ENCODE measurements around the gene PSMG3.

PSMG3 gene

GRCh38 chr7:1586126-1586826 is 16.4 kb upstream of the PSMG3 start:
- 0 out of 2 replicates have a peak, but pooled peaks have one; percentile 9 for TF ChIP-seq ZNF565 (CRISPR knock-in tag; conservative IDR thresholded peaks at IDR 0.05; ENCODE audit: low read depth)
- peak; percentile 65 for TF ChIP-seq TCF4 (CRISPR knock-in tag; IDR thresholded peaks at IDR 0.05; ENCODE audit: borderline replicate concordance)
- no peak for TF ChIP-seq ISL1 (CRISPR knock-in tag; IDR thresholded peaks at IDR 0.05)
- TF ChIP-seq, protein P1, sequence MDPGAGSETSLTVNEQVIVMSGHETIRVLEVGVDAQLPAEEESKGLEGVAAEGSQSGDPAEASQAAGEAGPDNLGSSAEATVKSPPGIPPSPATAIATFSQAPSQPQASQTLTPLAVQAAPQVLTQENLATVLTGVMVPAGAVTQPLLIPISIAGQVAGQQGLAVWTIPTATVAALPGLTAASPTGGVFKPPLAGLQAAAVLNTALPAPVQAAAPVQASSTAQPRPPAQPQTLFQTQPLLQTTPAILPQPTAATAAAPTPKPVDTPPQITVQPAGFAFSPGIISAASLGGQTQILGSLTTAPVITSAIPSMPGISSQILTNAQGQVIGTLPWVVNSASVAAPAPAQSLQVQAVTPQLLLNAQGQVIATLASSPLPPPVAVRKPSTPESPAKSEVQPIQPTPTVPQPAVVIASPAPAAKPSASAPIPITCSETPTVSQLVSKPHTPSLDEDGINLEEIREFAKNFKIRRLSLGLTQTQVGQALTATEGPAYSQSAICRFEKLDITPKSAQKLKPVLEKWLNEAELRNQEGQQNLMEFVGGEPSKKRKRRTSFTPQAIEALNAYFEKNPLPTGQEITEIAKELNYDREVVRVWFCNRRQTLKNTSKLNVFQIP (CRISPR knock-in tag; IDR thresholded peaks at IDR 0.05; ENCODE audit: borderline replicate concordance, low read depth), result no peak
- TF ChIP-seq GLIS3 (CRISPR knock-in tag; IDR thresholded peaks at IDR 0.05), result no peak
- TF ChIP-seq PATZ1 (CRISPR knock-in tag; IDR thresholded peaks at IDR 0.05; ENCODE audit: borderline replicate concordance), result no peak
- no peak for TF ChIP-seq ZFP3 (CRISPR knock-in tag; IDR thresholded peaks at IDR 0.05)
- no peak for TF ChIP-seq RARB (CRISPR knock-in tag; IDR thresholded peaks at IDR 0.05)
- TF ChIP-seq ZFP30 (CRISPR knock-in tag; IDR thresholded peaks at IDR 0.05), result no peak
- TF ChIP-seq ARNTL (CRISPR knock-in tag; IDR thresholded peaks at IDR 0.05; ENCODE audit: borderline replicate concordance, low read depth), result no peak
- no peak for TF ChIP-seq CSDC2 (CRISPR knock-in tag; IDR thresholded peaks at IDR 0.05)
- ATAC-seq, result peak; percentile 30

DNA sequence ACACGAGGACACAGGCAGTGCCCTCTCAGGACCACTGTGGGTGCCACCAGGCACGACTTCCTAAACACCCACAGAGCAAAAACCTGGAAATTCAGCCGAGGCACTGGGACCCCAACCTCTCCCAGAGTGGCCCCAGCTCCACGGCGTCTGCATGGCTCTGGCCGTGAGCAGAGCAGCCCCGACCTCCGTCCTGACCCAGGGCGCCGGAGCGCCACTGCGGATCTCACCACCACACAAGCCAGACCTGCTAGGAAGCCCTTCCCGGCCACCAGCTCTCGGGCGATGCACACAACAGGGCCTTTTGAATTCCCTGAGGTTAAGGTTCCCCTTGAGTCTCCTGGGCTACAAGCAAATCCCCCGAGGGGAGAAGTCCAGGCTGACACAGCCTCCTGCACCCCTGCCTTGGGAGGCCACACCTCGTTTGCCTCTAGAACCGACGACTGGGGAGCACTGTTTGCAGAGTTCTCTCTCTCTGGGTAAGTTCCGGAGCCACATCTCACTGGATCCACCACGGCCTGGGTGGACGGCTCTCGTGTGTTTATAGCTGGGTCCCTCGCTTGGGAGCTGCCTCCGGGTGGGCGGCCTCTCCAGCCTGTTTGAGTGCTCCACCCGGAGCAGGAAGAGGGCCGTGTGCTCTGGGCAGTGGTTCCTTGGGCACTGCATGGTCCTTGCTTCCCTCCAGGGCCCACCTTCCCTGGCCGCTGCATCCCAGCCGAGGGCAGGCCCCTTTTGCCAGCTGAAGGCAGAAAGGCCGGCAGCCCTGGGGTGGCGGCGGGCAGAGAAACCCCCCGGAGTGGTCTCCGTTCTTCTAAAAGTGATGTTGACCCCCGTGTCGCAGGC is 15.5 kb upstream of the PSMG3 start:
- no peak for ATAC-seq
- TF ChIP-seq RARB (CRISPR knock-in tag; IDR thresholded peaks at IDR 0.05) (no peak), ZNF8 (CRISPR knock-in tag; IDR thresholded peaks at IDR 0.05) (no peak), ISL1 (CRISPR knock-in tag; IDR thresholded peaks at IDR 0.05) (no peak), ESRRG (CRISPR knock-in tag; IDR thresholded peaks at IDR 0.05) (no peak), ZFP3 (CRISPR knock-in tag; IDR thresholded peaks at IDR 0.05) (no peak), BACH2 (CRISPR knock-in tag; IDR thresholded peaks at IDR 0.05; ENCODE audit: borderline replicate concordance) (no peak), SNAI2 (CRISPR knock-in tag; IDR thresholded peaks at IDR 0.05) (no peak), ARNTL (CRISPR knock-in tag; IDR thresholded peaks at IDR 0.05; ENCODE audit: borderline replicate concordance, low read depth) (no peak), CSDC2 (CRISPR knock-in tag; IDR thresholded peaks at IDR 0.05) (no peak)
- TF ChIP-seq, protein P2, sequence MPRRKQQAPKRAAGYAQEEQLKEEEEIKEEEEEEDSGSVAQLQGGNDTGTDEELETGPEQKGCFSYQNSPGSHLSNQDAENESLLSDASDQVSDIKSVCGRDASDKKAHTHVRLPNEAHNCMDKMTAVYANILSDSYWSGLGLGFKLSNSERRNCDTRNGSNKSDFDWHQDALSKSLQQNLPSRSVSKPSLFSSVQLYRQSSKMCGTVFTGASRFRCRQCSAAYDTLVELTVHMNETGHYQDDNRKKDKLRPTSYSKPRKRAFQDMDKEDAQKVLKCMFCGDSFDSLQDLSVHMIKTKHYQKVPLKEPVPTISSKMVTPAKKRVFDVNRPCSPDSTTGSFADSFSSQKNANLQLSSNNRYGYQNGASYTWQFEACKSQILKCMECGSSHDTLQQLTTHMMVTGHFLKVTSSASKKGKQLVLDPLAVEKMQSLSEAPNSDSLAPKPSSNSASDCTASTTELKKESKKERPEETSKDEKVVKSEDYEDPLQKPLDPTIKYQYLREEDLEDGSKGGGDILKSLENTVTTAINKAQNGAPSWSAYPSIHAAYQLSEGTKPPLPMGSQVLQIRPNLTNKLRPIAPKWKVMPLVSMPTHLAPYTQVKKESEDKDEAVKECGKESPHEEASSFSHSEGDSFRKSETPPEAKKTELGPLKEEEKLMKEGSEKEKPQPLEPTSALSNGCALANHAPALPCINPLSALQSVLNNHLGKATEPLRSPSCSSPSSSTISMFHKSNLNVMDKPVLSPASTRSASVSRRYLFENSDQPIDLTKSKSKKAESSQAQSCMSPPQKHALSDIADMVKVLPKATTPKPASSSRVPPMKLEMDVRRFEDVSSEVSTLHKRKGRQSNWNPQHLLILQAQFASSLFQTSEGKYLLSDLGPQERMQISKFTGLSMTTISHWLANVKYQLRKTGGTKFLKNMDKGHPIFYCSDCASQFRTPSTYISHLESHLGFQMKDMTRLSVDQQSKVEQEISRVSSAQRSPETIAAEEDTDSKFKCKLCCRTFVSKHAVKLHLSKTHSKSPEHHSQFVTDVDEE (CRISPR knock-in tag; IDR thresholded peaks at IDR 0.05), result no peak
- TF ChIP-seq, protein P1 (CRISPR knock-in tag; IDR thresholded peaks at IDR 0.05; ENCODE audit: borderline replicate concordance, low read depth), result no peak

GRCh38 chr7:1584700-1585099 is 14.9 kb upstream of the PSMG3 start:
- ATAC-seq, result no peak
- no peak for TF ChIP-seq RARB (CRISPR knock-in tag; IDR thresholded peaks at IDR 0.05)
- no peak for TF ChIP-seq CSRNP3 (CRISPR knock-in tag; IDR thresholded peaks at IDR 0.05)
- no peak for TF ChIP-seq PATZ1 (CRISPR knock-in tag; IDR thresholded peaks at IDR 0.05; ENCODE audit: borderline replicate concordance)
- TF ChIP-seq ZNF565 (CRISPR knock-in tag; conservative IDR thresholded peaks at IDR 0.05; ENCODE audit: low read depth), result no peak
- TF ChIP-seq, protein P1 (CRISPR knock-in tag; IDR thresholded peaks at IDR 0.05; ENCODE audit: borderline replicate concordance, low read depth), result no peak
- TF ChIP-seq GLIS3 (CRISPR knock-in tag; IDR thresholded peaks at IDR 0.05), result no peak
- no peak for TF ChIP-seq OSR1 (CRISPR knock-in tag; IDR thresholded peaks at IDR 0.05)
- TF ChIP-seq TCF4 (CRISPR knock-in tag; IDR thresholded peaks at IDR 0.05; ENCODE audit: borderline replicate concordance), result no peak
- no peak for TF ChIP-seq SNAI2 (CRISPR knock-in tag; IDR thresholded peaks at IDR 0.05)
- TF ChIP-seq ESRRG (CRISPR knock-in tag; IDR thresholded peaks at IDR 0.05), result no peak
- no peak for TF ChIP-seq ZFP3 (CRISPR knock-in tag; IDR thresholded peaks at IDR 0.05)
- TF ChIP-seq, protein P3, sequence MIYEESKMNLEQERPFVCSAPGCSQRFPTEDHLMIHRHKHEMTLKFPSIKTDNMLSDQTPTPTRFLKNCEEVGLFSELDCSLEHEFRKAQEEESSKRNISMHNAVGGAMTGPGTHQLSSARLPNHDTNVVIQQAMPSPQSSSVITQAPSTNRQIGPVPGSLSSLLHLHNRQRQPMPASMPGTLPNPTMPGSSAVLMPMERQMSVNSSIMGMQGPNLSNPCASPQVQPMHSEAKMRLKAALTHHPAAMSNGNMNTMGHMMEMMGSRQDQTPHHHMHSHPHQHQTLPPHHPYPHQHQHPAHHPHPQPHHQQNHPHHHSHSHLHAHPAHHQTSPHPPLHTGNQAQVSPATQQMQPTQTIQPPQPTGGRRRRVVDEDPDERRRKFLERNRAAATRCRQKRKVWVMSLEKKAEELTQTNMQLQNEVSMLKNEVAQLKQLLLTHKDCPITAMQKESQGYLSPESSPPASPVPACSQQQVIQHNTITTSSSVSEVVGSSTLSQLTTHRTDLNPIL (CRISPR knock-in tag; IDR thresholded peaks at IDR 0.05; ENCODE audit: low read depth), result no peak

All from SK-N-SH treated with all-trans-retinoic acid at 6 μM for 48 hours (cell line).